Caco-2 (cell line): ENCODE results near the gene TTC28. TPM values are rescaled to one million over a fixed set of nuclear protein-coding genes. Genes with fewer than 3 reads are reported as not detected.

Experiments used
- BruUV-seq: library from RNA; stranded (reverse); fragments of 400-500 nt; replicated peaks from 2 replicates; lab custom pipeline; 2021; lab: Mats Ljungman, UMichigan
- CTCF ChIA-PET: fragments of 300-600 bp; sonication (Branson Sonifier 250); formaldehyde crosslinking; loops from one replicate; lab custom pipeline; 2022; ENCODE audit warnings: antibody characterized with exemption; lab: Charles Lee
- POLR2A ChIA-PET: fragments of 300-600 bp; sonication (Branson Sonifier 250); formaldehyde crosslinking; loops from one replicate; lab custom pipeline; 2022; ENCODE audit warnings: antibody characterized with exemption; lab: Charles Lee
- DNase-seq, 2 experiments: peaks; one replicate each; pipeline versions ENCODE4 v3.0.0 to v3.0.0-alpha.2; 2020 to 2022
- H3K27me3 ChIP-seq: replicated peaks from 2 replicates; pipeline ENCODE4 v1.6.0; 2011; ENCODE audit warnings: low read length; ENCODE audit not compliant: control insufficient read depth, insufficient read depth
- H3K36me3 ChIP-seq: 2 replicates; pipeline ENCODE4 v1.5.1; 2011; ENCODE audit warnings: low read length; ENCODE audit not compliant: control insufficient read depth, insufficient read depth
- H3K4me1 ChIP-seq: fragments of 250-450 bp; sonication (Bioruptor Pico); 2 replicates; pipeline ENCODE4 v1.5.1; 2020; ENCODE audit warnings: mild to moderate bottlenecking
- H3K4me3 ChIP-seq: 2 replicates; pipeline ENCODE4 v1.5.1; 2011; ENCODE audit warnings: low read depth, mild to moderate bottlenecking, control low read depth, low read length
- H3K9me3 ChIP-seq: fragments of 250-450 bp; sonication (Bioruptor Pico); 2 replicates; pipeline ENCODE4 v1.5.1; 2020; ENCODE audit warnings: mild to moderate bottlenecking, moderate library complexity
- H3K27ac Mint-ChIP-seq: one replicate; pipeline ENCODE4 v1.8.0; 2022; ENCODE audit warnings: mixed read lengths; ENCODE audit not compliant: unreplicated experiment
- H3K27me3 Mint-ChIP-seq: one replicate; pipeline ENCODE4 v1.8.0; 2022; ENCODE audit warnings: mixed read lengths; ENCODE audit not compliant: insufficient read depth, unreplicated experiment
- H3K36me3 Mint-ChIP-seq: one replicate; pipeline ENCODE4 v1.8.0; 2022; ENCODE audit warnings: mild to moderate bottlenecking, mixed read lengths; ENCODE audit not compliant: insufficient read depth, unreplicated experiment
- H3K4me1 Mint-ChIP-seq: one replicate; pipeline ENCODE4 v1.8.0; 2022; ENCODE audit warnings: low read depth, mixed read lengths; ENCODE audit not compliant: unreplicated experiment
- H3K4me3 Mint-ChIP-seq: one replicate; pipeline ENCODE4 v1.8.0; 2022; ENCODE audit warnings: mild to moderate bottlenecking, moderate library complexity, mixed read lengths; ENCODE audit not compliant: unreplicated experiment
- H3K9me3 Mint-ChIP-seq: one replicate; pipeline ENCODE4 v1.8.0; 2022; ENCODE audit warnings: mixed read lengths; ENCODE audit not compliant: unreplicated experiment
- CTCF ChIP-seq, 2 experiments: fragments of 200-600 bp in 1 of 2; IDR thresholded peaks; 1 replicate in 1 of 2; 2 replicates in 1 of 2; pipeline versions ENCODE4 v1.5.1 to v1.8.0; 2011 to 2022; ENCODE audit warnings: antibody characterized with exemption in 1 of 2, control low read depth in 1 of 2, inconsistent platforms in 1 of 2, low read depth in 1 of 2, low read length in 1 of 2, mild to moderate bottlenecking in 1 of 2, moderate library complexity in 1 of 2; ENCODE audit not compliant: insufficient read depth in 1 of 2, severe bottlenecking in 1 of 2, unreplicated experiment in 1 of 2
- intact Hi-C: fragments of 100-400 bp; cut with micrococcal nuclease; formaldehyde crosslinking; loops from one replicate; pipeline ENCODE4 v1.10.0; 2022; ENCODE audit not compliant: unreplicated experiment
- total RNA-seq: library from RNA; stranded (reverse); gene quantifications from 2 replicates; pipeline ENCODE4 v1.2.3, GENCODE V29; 2022

TTC28 gene
- total RNA-seq, 1 experiment from 2014 or later = 12.0 TPM

GRCh38 chr22:28332410-28332809 lies 347.2 kb downstream of the TTC28 start:
- POLR2A ChIA-PET = no interaction called here
- intact Hi-C loops = no loop called here

GRCh38 chr22:28331695-28332094 lies 347.9 kb downstream of the TTC28 start:
- no TSS peak for BruUV-seq
- Mint-ChIP-seq H3K27me3 (no peaks in the 10 kb centered on the region), H3K4me3 (no peak overlapping the region), H3K4me1 (no peaks in the 10 kb centered on the region), H3K27ac (no peak overlapping the region), H3K36me3 (no peaks in the 10 kb centered on the region), H3K9me3 (no peaks in the 10 kb centered on the region)
- Histone ChIP-seq H3K4me3 (no peak overlapping the region), H3K4me1 (no peaks in the 10 kb centered on the region), H3K27me3 (no peaks in the 10 kb centered on the region), H3K36me3 (no peaks in the 10 kb centered on the region), H3K9me3 (no peaks in the 10 kb centered on the region)
- no peak for TF ChIP-seq CTCF (IDR thresholded peaks at IDR 0.05; ENCODE audit: insufficient read depth in 1 of 2, low read depth in 1 of 2, low read length in 1 of 2, severe bottlenecking in 1 of 2, unreplicated experiment in 1 of 2)
- no peak for DNase-seq
- POLR2A ChIA-PET = no interaction called here
- CTCF ChIA-PET = no interaction called here
- intact Hi-C loops = no loop called here

More at GRCh38 chr22:28332410-28332809, 347.2 kb downstream of the TTC28 start:
- Mint-ChIP-seq H3K27me3 (no peaks in the 10 kb centered on the region), H3K4me3 (no peak overlapping the region), H3K36me3 (no peaks in the 10 kb centered on the region), H3K9me3 (no peaks in the 10 kb centered on the region), H3K4me1 (no peaks in the 10 kb centered on the region), H3K27ac (no peak overlapping the region)
- Histone ChIP-seq H3K9me3 (no peaks in the 10 kb centered on the region), H3K36me3 (no peaks in the 10 kb centered on the region), H3K4me1 (no peaks in the 10 kb centered on the region), H3K27me3 (no peaks in the 10 kb centered on the region), H3K4me3 (no peak overlapping the region)
- no peak for TF ChIP-seq CTCF (IDR thresholded peaks at IDR 0.05; ENCODE audit: insufficient read depth in 1 of 2, low read depth in 1 of 2, low read length in 1 of 2, severe bottlenecking in 1 of 2, unreplicated experiment in 1 of 2)
- no TSS peak for BruUV-seq
- DNase-seq = no peak
- CTCF ChIA-PET = no interaction called here

- H3K27ac Mint-ChIP-seq = no peak overlapping the region
- ChIA-PET POLR2A (no interaction called here), CTCF (no interaction called here)
- H3K4me1 Mint-ChIP-seq = no peaks in the 10 kb centered on the region
- BruUV-seq = no TSS peak
- H3K27me3 ChIP-seq = no peaks in the 10 kb centered on the region
- no peaks in the 10 kb centered on the region for H3K36me3 ChIP-seq
- no peaks in the 10 kb centered on the region for H3K36me3 Mint-ChIP-seq
- intact Hi-C loops = no loop called here
- H3K9me3 Mint-ChIP-seq = no peaks in the 10 kb centered on the region
- no peak overlapping the region for H3K4me3 Mint-ChIP-seq
- no peak overlapping the region for H3K4me3 ChIP-seq
- no peaks in the 10 kb centered on the region for H3K4me1 ChIP-seq
- no peak for DNase-seq
- no peaks in the 10 kb centered on the region for H3K27me3 Mint-ChIP-seq
- no peak for TF ChIP-seq CTCF (IDR thresholded peaks at IDR 0.05; ENCODE audit: insufficient read depth in 1 of 2, low read depth in 1 of 2, low read length in 1 of 2, severe bottlenecking in 1 of 2, unreplicated experiment in 1 of 2)
- H3K9me3 ChIP-seq = no peaks in the 10 kb centered on the region
Measured at GRCh38 chr22:28329186-28330073, 350.2 kb downstream of the TTC28 start.
